Aorta (tissue), 5 donors: ENCODE data around the gene ANKRD34B. TPM values are rescaled to one million over a fixed set of nuclear protein-coding genes. Genes with fewer than 3 reads are reported as not detected.

ENCODE experiments used
- ATAC-seq: fragments of 200-7000 bp; cut with Tn5 transposase; one replicate; pipeline ENCODE4 v1.9.1; 2022; ENCODE audit warnings: moderate library complexity; ENCODE audit not compliant: low FRiP score
- DNase-seq, 2 donors: peaks; one replicate each; pipeline ENCODE4 v3.0.0-alpha.2; 2020
- H3K27ac ChIP-seq, 2 donors: one replicate each; pipeline ENCODE4 v1.5.1; 2013; ENCODE audit warnings: low read length in 2 of 2, mild to moderate bottlenecking in 2 of 2, moderate library complexity in 2 of 2, control low read depth in 1 of 2, inconsistent platforms in 1 of 2, low read depth in 1 of 2
- H3K27me3 ChIP-seq, 2 donors: one replicate each; pipeline ENCODE4 v1.6.1; 2013; ENCODE audit warnings: control low read depth in 1 of 2, low read length in 1 of 2, mild to moderate bottlenecking in 1 of 2, moderate library complexity in 1 of 2; ENCODE audit not compliant: insufficient read depth in 2 of 2, control insufficient read depth in 1 of 2
- H3K36me3 ChIP-seq, 2 donors: one replicate each; pipeline ENCODE4 v1.6.1; 2013; ENCODE audit warnings: control low read depth in 1 of 2, low read length in 1 of 2, mild to moderate bottlenecking in 1 of 2; ENCODE audit not compliant: insufficient read depth in 2 of 2, control insufficient read depth in 1 of 2
- H3K4me1 ChIP-seq, 2 donors: one replicate each; pipeline ENCODE4 v1.6.1; 2013; ENCODE audit warnings: low read length in 2 of 2, control low read depth in 1 of 2, mild to moderate bottlenecking in 1 of 2, moderate library complexity in 1 of 2; ENCODE audit not compliant: insufficient read depth in 2 of 2, control insufficient read depth in 1 of 2
- H3K4me3 ChIP-seq, 2 donors: one replicate each; pipeline ENCODE4 v1.5.1; 2013; ENCODE audit warnings: low read length in 2 of 2, control low read depth in 1 of 2, mild to moderate bottlenecking in 1 of 2
- H3K9me3 ChIP-seq: one replicate; pipeline ENCODE4 v1.6.1; 2013; ENCODE audit warnings: mild to moderate bottlenecking, low read length; ENCODE audit not compliant: control insufficient read depth
- WGBS, 2 donors: extraction: QIAGEN DNeasy Blood & Tissue Kit; methylation state at CpG; one replicate each; pipeline ENCODE4 v1.1.7; 2013; 5-methylcytosine and 5-hydroxymethylcytosine counted together
- intact Hi-C, 2 donors: fragments of 100-400 bp; cut with DNase I; formaldehyde crosslinking; loops; one replicate each; pipeline versions ENCODE4 v1.14.2 to v1.15.0; 2022
- polyA plus RNA-seq, 2 donors: library from polyadenylated mRNA; stranded (reverse); fragments of 200-250 nt; gene quantifications; one replicate each; pipeline ENCODE4 v1.2.3, GENCODE V29; 2013
- total RNA-seq, 2 donors: library from RNA; stranded (reverse); fragmentation: NEBNext Ultra II Directional; extraction: Animal tissue kit (Norgen Biotek cat#: 25700); gene quantifications; one replicate each; pipeline ENCODE4 v1.2.1, GENCODE V29; 2021
- donor health status: healthy with polysubstance abuse.
- donor health status: Bipolar disorder and iron deficiency.
- donor health status: DM: no; HTN: no; CAD: no.
- donor health status: DM: no; HTN: no; CAD: no.
- donor health status: DM: yes; HTN: yes; CAD: no.

ANKRD34B gene
- total and polyA plus RNA-seq, 4 donors, result 0.25 TPM; not detected in 3

- H3K27ac ChIP-seq, result no peak overlapping the region
- H3K27me3 ChIP-seq, result peaks cover 0 to 2% of the 10 kb centered on the region in 2 donors
- 91 to 93% methylated on average over 4 of the region's 4 CpGs for WGBS, 2 donors
- DNase-seq, result no peak
- H3K9me3 ChIP-seq, result no peaks in the 10 kb centered on the region
- no peaks in the 10 kb centered on the region for H3K4me1 ChIP-seq
- ATAC-seq, result no peak
- H3K36me3 ChIP-seq, result no peaks in the 10 kb centered on the region
- no peak overlapping the region for H3K4me3 ChIP-seq
- intact Hi-C loops, result no loop called here
Measured at GRCh38 chr5:80559244-80559643, 10.8 kb downstream of the ANKRD34B start.

GRCh38 chr5:80555099-80555498, 15.0 kb downstream of the ANKRD34B start:
- Histone ChIP-seq H3K4me1 (no peaks in the 10 kb centered on the region), H3K36me3 (no peaks in the 10 kb centered on the region), H3K9me3 (no peaks in the 10 kb centered on the region), H3K27me3 (peaks cover 0 to 2% of the 10 kb centered on the region in 2 donors), H3K4me3 (no peak overlapping the region), H3K27ac (no peak overlapping the region)
- intact Hi-C loops, result no loop called here
- 81 to 85% methylated on average over 4 of the region's 4 CpGs for WGBS, 2 donors
- ATAC-seq (no peak), DNase-seq (no peak)

DNA sequence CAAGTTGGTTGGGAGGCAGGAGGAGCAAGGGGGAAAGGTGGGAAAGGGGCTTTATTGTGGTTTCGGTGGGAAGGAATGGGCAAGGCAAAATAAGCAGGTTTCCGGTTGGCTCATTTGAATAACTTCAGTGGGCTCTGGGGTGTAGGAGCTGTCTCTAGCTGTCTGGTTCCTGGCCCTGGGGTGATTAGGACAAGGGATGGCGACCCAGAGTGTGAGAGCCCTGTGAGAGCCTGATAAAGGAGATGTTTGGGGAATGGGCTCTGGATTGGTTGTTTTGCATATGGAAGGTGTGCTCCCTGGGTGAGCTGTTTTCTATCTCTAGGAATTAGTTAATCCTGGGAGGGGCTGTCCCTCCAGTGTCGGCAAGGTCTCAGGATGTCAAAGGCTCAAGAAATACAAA, 15.4 kb downstream of the ANKRD34B start:
- Histone ChIP-seq H3K36me3 (no peaks in the 10 kb centered on the region), H3K9me3 (no peaks in the 10 kb centered on the region), H3K27me3 (peaks cover 0 to under 1% of the 10 kb centered on the region in 2 donors), H3K4me3 (no peak overlapping the region), H3K4me1 (no peaks in the 10 kb centered on the region), H3K27ac (no peak overlapping the region)
- 51 to 53% methylated on average over 4 of the region's 4 CpGs for WGBS, 2 donors
- DNase-seq (no peak), ATAC-seq (no peak)
- intact Hi-C loops, result no loop called here

DNA sequence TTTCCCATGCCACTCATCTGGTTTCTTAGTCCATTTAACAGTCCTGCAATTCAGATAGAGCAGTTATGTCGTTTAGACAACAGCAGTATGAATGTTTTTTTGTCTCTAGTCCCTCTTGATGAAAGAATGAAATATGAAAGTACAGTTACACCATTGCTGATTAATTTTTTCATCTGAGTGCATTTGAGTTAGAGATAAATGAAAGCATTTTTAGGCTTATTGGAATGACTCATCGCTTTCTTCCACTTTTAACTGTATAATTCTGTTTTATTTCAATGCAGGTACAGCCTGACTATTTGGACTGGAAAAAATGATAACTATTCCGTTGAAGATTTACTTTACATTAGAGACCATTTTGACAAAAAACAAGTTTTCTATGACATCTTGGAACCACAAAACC, 28.7 kb downstream of the ANKRD34B start:
- Histone ChIP-seq H3K4me1 (no peaks in the 10 kb centered on the region), H3K27ac (no peak overlapping the region), H3K27me3 (no peaks in the 10 kb centered on the region), H3K9me3 (peaks cover 4% of the 10 kb centered on the region), H3K36me3 (no peaks in the 10 kb centered on the region), H3K4me3 (no peak overlapping the region)
- DNase-seq (no peak), ATAC-seq (no peak)
- WGBS, 2 donors, result 42 to 44% methylated on average over 3 of the region's 3 CpGs
- intact Hi-C loops, result no loop called here

DNA sequence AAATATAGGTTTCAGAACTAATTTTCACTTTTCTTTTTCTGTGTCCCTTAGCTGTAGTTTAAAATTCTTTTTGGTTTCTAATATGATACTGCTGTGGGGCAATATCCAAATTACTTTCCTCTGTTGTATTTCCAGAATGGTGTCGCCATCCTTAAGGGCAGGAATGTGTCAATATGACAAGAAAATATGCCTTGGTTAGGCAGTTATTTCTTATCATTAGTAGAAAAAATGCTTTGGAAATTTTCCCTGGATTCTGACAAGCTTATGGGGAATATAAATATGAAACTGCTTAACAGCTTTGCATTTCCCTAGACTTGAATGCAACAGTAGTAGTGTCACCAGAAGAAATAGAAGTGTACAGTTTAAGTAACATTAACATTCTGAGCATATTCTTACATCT, 29.4 kb downstream of the ANKRD34B start:
- Histone ChIP-seq H3K9me3 (peaks cover 4% of the 10 kb centered on the region), H3K27me3 (no peaks in the 10 kb centered on the region), H3K36me3 (no peaks in the 10 kb centered on the region), H3K4me1 (no peaks in the 10 kb centered on the region), H3K4me3 (no peak overlapping the region), H3K27ac (no peak overlapping the region)
- intact Hi-C loops, result no loop called here
- no peak for DNase-seq
- WGBS, 2 donors, result 26 to 34% methylated on average over 1 of the region's 1 CpG
- ATAC-seq, result no peak

DNA sequence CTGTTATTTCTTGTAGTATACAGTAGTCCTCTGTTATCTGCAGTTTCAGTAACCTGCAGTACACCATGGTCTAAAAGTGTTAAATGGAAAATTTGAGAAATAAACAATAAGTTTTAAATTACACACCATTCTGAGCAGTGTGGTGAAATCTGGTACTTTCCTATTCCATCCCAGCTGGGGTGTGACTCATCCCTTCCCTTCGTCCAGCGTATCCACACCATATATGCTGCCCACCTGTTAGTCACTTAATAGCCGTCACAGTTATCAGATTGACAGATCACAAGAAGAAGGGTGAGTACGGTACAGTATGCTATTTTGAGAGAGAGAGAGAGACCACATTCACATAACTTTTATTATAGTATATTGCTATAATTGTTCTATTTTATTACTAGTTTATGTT, 53.3 kb downstream of the ANKRD34B start:
- H3K27ac ChIP-seq, result no peak overlapping the region
- H3K4me3 ChIP-seq, result no peak overlapping the region
- DNase-seq (no peak), ATAC-seq (no peak)
- H3K27me3 ChIP-seq, result no peaks in the 10 kb centered on the region
- no peaks in the 10 kb centered on the region for H3K4me1 ChIP-seq
- intact Hi-C loops, result no loop called here
- no peaks in the 10 kb centered on the region for H3K9me3 ChIP-seq
- no peaks in the 10 kb centered on the region for H3K36me3 ChIP-seq
- 82 to 86% methylated on average over 4 of the region's 4 CpGs for WGBS, 2 donors

DNA sequence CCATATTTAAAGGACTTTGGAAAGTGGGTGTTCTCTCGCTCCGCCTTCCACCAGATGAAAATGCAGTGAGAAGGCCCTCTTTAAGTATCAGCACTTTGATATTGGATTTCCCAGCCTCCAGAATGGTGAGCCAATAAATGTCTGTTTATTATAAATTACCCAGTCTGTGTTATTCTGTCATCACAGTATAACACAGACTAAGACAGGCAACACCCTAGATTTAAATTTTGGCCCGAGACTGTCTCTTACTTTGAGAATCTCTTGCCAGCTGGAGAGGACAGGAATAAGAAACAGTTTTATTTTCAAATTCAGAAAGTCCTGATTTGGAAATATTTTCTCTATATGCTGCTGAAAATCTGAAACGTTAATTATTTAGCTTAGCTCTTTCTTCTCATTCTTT, 60.7 kb downstream of the ANKRD34B start:
- no peaks in the 10 kb centered on the region for H3K9me3 ChIP-seq
- intact Hi-C loops, result loop anchor here in 1 of 2 donors (2.0 kb wide), 1 partner anchor 15 kb away; no protein-coding TSS in a partner anchor
- no peak for DNase-seq
- no peaks in the 10 kb centered on the region for H3K27me3 ChIP-seq
- 70 to 80% methylated on average over 4 of the region's 4 CpGs for WGBS, 2 donors
- no peaks in the 10 kb centered on the region for H3K36me3 ChIP-seq
- H3K4me3 ChIP-seq, result no peak overlapping the region
- ATAC-seq, result no peak
- peaks cover 0 to 2% of the 10 kb centered on the region in 2 donors for H3K4me1 ChIP-seq
- H3K27ac ChIP-seq, result no peak overlapping the region

DNA sequence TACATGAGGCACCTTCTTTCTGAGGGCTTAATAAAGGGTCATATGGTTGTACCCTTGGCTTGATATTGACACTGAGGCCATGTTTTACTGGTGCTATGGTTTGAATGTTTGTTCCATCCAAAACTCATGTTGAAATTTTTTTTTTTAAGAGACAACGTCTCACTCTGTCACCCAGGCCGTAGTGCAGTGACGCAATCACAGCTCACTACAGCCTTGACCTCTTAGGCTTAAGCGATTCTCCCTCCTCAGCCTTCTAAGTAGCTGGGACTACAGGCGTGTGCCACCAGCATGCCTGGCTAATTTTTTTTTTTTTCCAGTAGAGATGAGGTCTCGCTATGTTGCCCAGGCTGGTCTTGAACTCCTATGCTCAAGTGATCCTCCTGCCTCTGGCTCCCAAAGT, 61.2 kb downstream of the ANKRD34B start:
- Histone ChIP-seq H3K4me1 (peaks cover 0 to 2% of the 10 kb centered on the region in 2 donors), H3K36me3 (no peaks in the 10 kb centered on the region), H3K9me3 (no peaks in the 10 kb centered on the region), H3K27me3 (no peaks in the 10 kb centered on the region), H3K4me3 (no peak overlapping the region), H3K27ac (no peak overlapping the region)
- DNase-seq (no peak), ATAC-seq (no peak)
- intact Hi-C loops, result loop anchor here in 1 of 2 donors (2.0 kb wide), 1 partner anchor 14 kb away; no protein-coding TSS in a partner anchor
- WGBS, 2 donors, result 93 to 95% methylated on average over 6 of the region's 6 CpGs

- no peak for ATAC-seq
- intact Hi-C loops, result loop anchor here in 1 of 2 donors (2.0 kb wide), 1 partner anchor 13 kb away; no protein-coding TSS in a partner anchor
- Histone ChIP-seq H3K4me3 (no peak overlapping the region), H3K9me3 (no peaks in the 10 kb centered on the region), H3K27me3 (no peaks in the 10 kb centered on the region), H3K4me1 (peaks cover 0 to 2% of the 10 kb centered on the region in 2 donors), H3K36me3 (no peaks in the 10 kb centered on the region), H3K27ac (no peak overlapping the region)
- WGBS, 2 donors, result 93 to 96% methylated on average over 3 of the region's 3 CpGs
- no peak for DNase-seq
Measured at GRCh38 chr5:80507663-80508062, 62.4 kb downstream of the ANKRD34B start.
